HEK293 (cell line): Measurements from ENCODE around the gene NEGR1.

ENCODE experiments used
- CTCF ChIA-PET: fragments of 350-600 bp; formaldehyde crosslinking; extraction: SDS; loops from one replicate; lab custom pipeline; 2021; ENCODE audit warnings: antibody characterized with exemption; lab: Yijun Ruan, JAX
- POLR2A ChIA-PET: fragments of 300-600 bp; formaldehyde crosslinking; extraction: SDS; loops from one replicate; lab custom pipeline; 2020; ENCODE audit warnings: antibody characterized with exemption, inconsistent platforms; lab: Yijun Ruan, JAX
- H3K27ac ChIP-seq: fragments of 200-500 bp; sonication (Bioruptor generic); 2 replicates; pipeline ENCODE4 v1.5.1; 2014; ENCODE audit warnings: low read depth, low read length, control low read depth, inconsistent platforms; ENCODE audit errors: extremely low read depth
- H3K36me3 ChIP-seq, 2 experiments: fragments of 200-500 bp in 1 of 2; sonication (Bioruptor generic) in 1 of 2; 1 replicate in 1 of 2; 2 replicates in 1 of 2; pipeline ENCODE4 v1.5.1; 2014 to 2017; ENCODE audit warnings: inconsistent platforms in 2 of 2, low read length in 2 of 2; ENCODE audit not compliant: control insufficient read depth in 2 of 2, insufficient read depth in 1 of 2
- H3K4me1 ChIP-seq: fragments of 200-500 bp; sonication (Bioruptor generic); 2 replicates; pipeline ENCODE4 v1.5.1; 2014; ENCODE audit warnings: mild to moderate bottlenecking, low read length, inconsistent platforms; ENCODE audit not compliant: control insufficient read depth, insufficient read depth
- H3K4me3 ChIP-seq: 2 replicates; pipeline ENCODE4 v1.5.1; 2011; ENCODE audit warnings: low read depth, mild to moderate bottlenecking, control low read depth, low read length, moderate library complexity
- H3K9me3 ChIP-seq: fragments of 200-500 bp; sonication (Bioruptor generic); 2 replicates; pipeline ENCODE4 v1.5.1; 2014; ENCODE audit warnings: low read depth, low read length, inconsistent platforms; ENCODE audit not compliant: control insufficient read depth, insufficient read depth
- GLIS1 ChIP-seq: fragments of 450-650 bp; formaldehyde crosslinking; IDR thresholded peaks from 2 replicates; pipeline ENCODE4 v1.5.1; 2016; ENCODE audit warnings: missing biosample characterization, missing genetic modification characterization
- OVOL3 ChIP-seq: fragments of 450-650 bp; formaldehyde crosslinking; IDR thresholded peaks from 2 replicates; pipeline ENCODE4 v1.5.1; 2016; ENCODE audit warnings: missing biosample characterization, missing genetic modification characterization
- PRDM1 ChIP-seq: fragments of 450-650 bp; formaldehyde crosslinking; IDR thresholded peaks from 2 replicates; pipeline ENCODE4; 2016; ENCODE audit warnings: missing biosample characterization, missing genetic modification characterization
- SETDB1 ChIP-seq: IDR thresholded peaks from one replicate; pipeline ENCODE4 v1.6.1; 2017; ENCODE audit warnings: mild to moderate bottlenecking, low read length, moderate library complexity, mixed read lengths; ENCODE audit not compliant: insufficient read length
- SP7 ChIP-seq: fragments of 450-650 bp; formaldehyde crosslinking; IDR thresholded peaks from 2 replicates; pipeline ENCODE4 v1.5.1; 2016; ENCODE audit warnings: missing biosample characterization, missing genetic modification characterization
- ZBTB17 ChIP-seq: fragments of 450-650 bp; formaldehyde crosslinking; IDR thresholded peaks from 2 replicates; pipeline ENCODE4 v1.5.1; 2016; ENCODE audit warnings: missing biosample characterization, missing genetic modification characterization
- ZBTB49 ChIP-seq: fragments of 450-650 bp; formaldehyde crosslinking; IDR thresholded peaks from 2 replicates; pipeline ENCODE4 v1.5.1; 2016; ENCODE audit warnings: missing biosample characterization, missing genetic modification characterization, low read depth
- ZBTB6 ChIP-seq: fragments of 450-650 bp; formaldehyde crosslinking; IDR thresholded peaks from 2 replicates; pipeline ENCODE4 v1.5.1; 2017; ENCODE audit warnings: missing biosample characterization, missing genetic modification characterization
- ZNF114 ChIP-seq: fragments of 450-650 bp; formaldehyde crosslinking; IDR thresholded peaks from 2 replicates; pipeline ENCODE4 v1.5.0; 2017; ENCODE audit warnings: missing biosample characterization, missing genetic modification characterization
- ZNF16 ChIP-seq: fragments of 450-650 bp; formaldehyde crosslinking; IDR thresholded peaks from 2 replicates; pipeline ENCODE4 v1.5.1; 2016; ENCODE audit warnings: low read depth, missing biosample characterization, missing genetic modification characterization
- ZNF174 ChIP-seq: fragments of 450-650 bp; formaldehyde crosslinking; IDR thresholded peaks from 2 replicates; pipeline ENCODE4 v1.5.0; 2017; ENCODE audit warnings: missing biosample characterization, mild to moderate bottlenecking, missing genetic modification characterization
- ZNF266 ChIP-seq: fragments of 450-650 bp; formaldehyde crosslinking; IDR thresholded peaks from 2 replicates; pipeline ENCODE4 v1.5.1; 2016; ENCODE audit warnings: missing biosample characterization, missing genetic modification characterization, low read depth
- ZNF280C ChIP-seq: fragments of 450-650 bp; formaldehyde crosslinking; IDR thresholded peaks from 2 replicates; pipeline ENCODE4 v1.5.1; 2016; ENCODE audit warnings: missing biosample characterization, missing genetic modification characterization
- ZNF354C ChIP-seq: fragments of 450-650 bp; formaldehyde crosslinking; IDR thresholded peaks from 2 replicates; pipeline ENCODE4 v1.5.1; 2016; ENCODE audit warnings: missing biosample characterization, missing genetic modification characterization, low read depth, borderline replicate concordance
- ZNF362 ChIP-seq: fragments of 450-650 bp; formaldehyde crosslinking; IDR thresholded peaks from 2 replicates; pipeline ENCODE4 v1.5.1; 2016; ENCODE audit warnings: missing biosample characterization, missing genetic modification characterization
- ZNF404 ChIP-seq: fragments of 450-650 bp; formaldehyde crosslinking; IDR thresholded peaks from 2 replicates; pipeline ENCODE4 v1.5.1; 2017; ENCODE audit warnings: missing biosample characterization, missing genetic modification characterization
- ZNF423 ChIP-seq: fragments of 450-650 bp; formaldehyde crosslinking; IDR thresholded peaks from 2 replicates; pipeline ENCODE4 v1.5.1; 2016; ENCODE audit warnings: missing biosample characterization, missing genetic modification characterization
- ZNF521 ChIP-seq: fragments of 450-650 bp; formaldehyde crosslinking; IDR thresholded peaks from 2 replicates; pipeline ENCODE4 v1.5.1; 2017; ENCODE audit warnings: missing biosample characterization, mild to moderate bottlenecking, missing genetic modification characterization
- ZNF544 ChIP-seq: fragments of 450-650 bp; formaldehyde crosslinking; IDR thresholded peaks from 2 replicates; pipeline ENCODE4 v1.5.0; 2017; ENCODE audit warnings: missing biosample characterization, missing genetic modification characterization
- ZNF548 ChIP-seq: fragments of 450-650 bp; formaldehyde crosslinking; IDR thresholded peaks from 2 replicates; pipeline ENCODE4 v1.5.1; 2016; ENCODE audit warnings: missing biosample characterization, missing genetic modification characterization
- ZNF571 ChIP-seq: fragments of 450-650 bp; formaldehyde crosslinking; IDR thresholded peaks from 2 replicates; pipeline ENCODE4 v1.5.0; 2017; ENCODE audit warnings: missing biosample characterization, missing genetic modification characterization
- ZNF610 ChIP-seq: fragments of 450-650 bp; formaldehyde crosslinking; IDR thresholded peaks from 2 replicates; pipeline ENCODE4 v1.5.1; 2016; ENCODE audit warnings: missing biosample characterization, missing genetic modification characterization, borderline replicate concordance
- ZNF629 ChIP-seq: fragments of 450-650 bp; formaldehyde crosslinking; IDR thresholded peaks from 2 replicates; pipeline ENCODE4 v1.5.1; 2017; ENCODE audit warnings: missing biosample characterization, missing genetic modification characterization
- ZNF654 ChIP-seq: fragments of 450-650 bp; formaldehyde crosslinking; IDR thresholded peaks from 2 replicates; pipeline ENCODE4 v1.5.1; 2016; ENCODE audit warnings: low read depth, missing biosample characterization, missing genetic modification characterization
- ZNF664 ChIP-seq: fragments of 450-650 bp; formaldehyde crosslinking; IDR thresholded peaks from 2 replicates; pipeline ENCODE4 v1.5.1; 2016; ENCODE audit warnings: missing biosample characterization, missing genetic modification characterization
- ZNF768 ChIP-seq: fragments of 450-650 bp; formaldehyde crosslinking; IDR thresholded peaks from 2 replicates; pipeline ENCODE4 v1.5.1; 2018; ENCODE audit warnings: missing biosample characterization, mild to moderate bottlenecking, missing genetic modification characterization
- ZNF843 ChIP-seq: fragments of 450-650 bp; formaldehyde crosslinking; IDR thresholded peaks from 2 replicates; pipeline ENCODE4 v1.5.1; 2016; ENCODE audit warnings: missing biosample characterization, missing genetic modification characterization
- ZSCAN4 ChIP-seq: fragments of 450-650 bp; formaldehyde crosslinking; IDR thresholded peaks from 2 replicates; pipeline ENCODE4 v1.5.1; 2017; ENCODE audit warnings: missing biosample characterization, missing genetic modification characterization

NEGR1 gene

GRCh38 chr1:71804140-71804539 lies 478.2 kb downstream of the NEGR1 start:
- H3K36me3 ChIP-seq: no peaks in the 10 kb centered on the region
- no peaks in the 10 kb centered on the region for H3K4me1 ChIP-seq
- H3K4me3 ChIP-seq: no peak overlapping the region
- TF ChIP-seq GLIS1 (tag by site-specific recombination) (no peak), OVOL3 (tag by site-specific recombination) (no peak), ZNF404 (no peak), ZNF768 (tag by site-specific recombination) (no peak), PRDM1 (tag by site-specific recombination) (no peak), ZNF571 (no peak), ZNF114 (tag by site-specific recombination) (no peak), ZNF544 (tag by site-specific recombination) (no peak), ZNF548 (tag by site-specific recombination) (no peak), SP7 (tag by site-specific recombination) (no peak), ZNF354C (tag by site-specific recombination) (no peak), ZNF664 (tag by site-specific recombination) (no peak), ZNF610 (tag by site-specific recombination) (no peak), ZNF280C (tag by site-specific recombination) (no peak), ZNF266 (tag by site-specific recombination) (no peak), ZNF16 (no peak), ZBTB6 (tag by site-specific recombination) (no peak), ZNF843 (tag by site-specific recombination) (no peak), ZSCAN4 (tag by site-specific recombination) (no peak), ZNF423 (tag by site-specific recombination) (no peak)
- H3K9me3 ChIP-seq: no peaks in the 10 kb centered on the region
- CTCF ChIA-PET: no interaction called here
- H3K27ac ChIP-seq: no peak overlapping the region
- POLR2A ChIA-PET: no interaction called here

GRCh38 chr1:71796006-71796405 lies 486.3 kb downstream of the NEGR1 start:
- no peaks in the 10 kb centered on the region for H3K36me3 ChIP-seq
- no peak overlapping the region for H3K27ac ChIP-seq
- H3K4me3 ChIP-seq: no peak overlapping the region
- no peak for TF ChIP-seq ZNF174 (tag by site-specific recombination)
- no peak for TF ChIP-seq ZNF362 (tag by site-specific recombination)
- TF ChIP-seq ZNF654 (tag by site-specific recombination): no peak
- TF ChIP-seq ZBTB49 (tag by site-specific recombination): no peak
- no peak for TF ChIP-seq ZBTB17 (tag by site-specific recombination)
- TF ChIP-seq ZNF521 (tag by site-specific recombination): no peak
- TF ChIP-seq SETDB1: no peak
- TF ChIP-seq ZNF629 (tag by site-specific recombination): no peak
- H3K4me1 ChIP-seq: no peaks in the 10 kb centered on the region
- no peaks in the 10 kb centered on the region for H3K9me3 ChIP-seq
- CTCF ChIA-PET: no interaction called here
- POLR2A ChIA-PET: no interaction called here
